GM04504 (cell line): ENCODE measurements around the gene KCNJ8.
A peak's percentile ranks its signal among the peaks of the same experiment; 100 is the strongest.
"Not testable (repeated sequence)": the region's sequence is repeated elsewhere in the genome, so short reads cannot be mapped to it uniquely, and the experiment has no call there.

Experiments
- DNase-seq: peaks from one replicate; pipeline ENCODE4 v3.0.0-alpha.2; 2012; ENCODE audit warnings: low read depth

The KCNJ8 gene

GRCh38 chr12:21774358-21775132 lies at the start of gene KCNJ8:
KCNJ8 (minus strand) TSS chr12:21774706; CDS start chr12:21773616, 1,090 bp downstream.
- DNase-seq: no peak

DNA sequence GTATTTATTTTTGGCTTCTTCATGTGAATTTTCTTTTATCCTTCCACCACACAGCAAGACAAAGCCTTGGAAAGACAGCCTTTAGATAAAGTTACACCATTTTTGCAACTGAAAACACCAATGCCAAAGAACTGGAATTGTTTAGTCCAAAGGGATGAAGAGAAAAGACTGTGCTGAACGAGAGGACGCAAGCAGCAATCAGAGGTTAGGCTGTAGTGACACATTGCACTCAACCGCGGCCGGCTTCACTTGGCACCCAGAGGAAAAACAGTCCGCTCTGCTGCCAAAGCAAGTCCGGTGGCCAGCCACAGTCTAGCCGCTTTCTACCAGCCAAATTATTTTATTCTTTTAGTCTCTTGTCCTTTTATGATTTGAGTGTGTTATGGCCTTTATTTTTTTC lies 49.1 kb upstream of the KCNJ8 start:
- DNase-seq: no peak

- DNase-seq: no peak
Observed at GRCh38 chr12:21819678-21820077, 45.2 kb upstream of the KCNJ8 start.

GRCh38 chr12:21819236-21819635 lies 44.7 kb upstream of the KCNJ8 start:
- peak; percentile 18 for DNase-seq

- DNase-seq: no peak
Observed at GRCh38 chr12:21818627-21819026, 44.1 kb upstream of the KCNJ8 start.

DNA sequence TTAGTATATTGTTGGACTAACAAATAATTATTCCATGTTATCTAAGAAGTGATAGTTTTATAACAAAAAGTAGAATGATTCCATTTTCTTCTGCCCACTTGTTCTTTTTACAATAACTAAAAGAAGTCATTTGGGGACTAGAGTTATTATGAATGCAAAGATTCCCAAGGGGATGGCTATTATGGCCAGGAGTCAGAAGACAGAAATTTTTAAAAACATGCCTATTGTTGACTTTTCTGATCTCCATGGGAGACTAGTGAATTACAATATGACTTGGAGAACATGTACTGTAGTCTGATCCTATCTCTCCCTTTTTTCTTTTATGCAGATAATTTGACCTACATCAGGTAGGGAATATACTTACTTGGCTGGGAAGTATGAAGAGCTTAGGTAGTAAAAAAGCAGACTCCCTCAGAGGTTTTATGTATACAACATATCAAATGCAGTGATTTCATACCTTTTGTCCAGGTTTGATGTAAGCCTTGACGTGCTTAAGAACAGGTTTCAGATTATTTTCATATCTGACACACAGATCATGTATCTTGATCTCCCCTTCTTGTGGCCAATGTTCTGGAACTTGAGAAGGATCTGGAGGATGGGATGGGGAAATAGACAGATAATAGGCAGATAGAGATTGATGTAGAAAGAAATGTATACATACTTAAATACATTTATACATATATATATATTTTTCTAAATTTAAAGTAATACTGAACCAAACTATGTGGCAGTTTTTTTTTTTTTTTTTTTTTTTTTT lies 41.0 kb upstream of the KCNJ8 start:
- no peak for DNase-seq

GRCh38 chr12:21814814-21815213 lies 40.3 kb upstream of the KCNJ8 start:
- DNase-seq: no peak

DNA sequence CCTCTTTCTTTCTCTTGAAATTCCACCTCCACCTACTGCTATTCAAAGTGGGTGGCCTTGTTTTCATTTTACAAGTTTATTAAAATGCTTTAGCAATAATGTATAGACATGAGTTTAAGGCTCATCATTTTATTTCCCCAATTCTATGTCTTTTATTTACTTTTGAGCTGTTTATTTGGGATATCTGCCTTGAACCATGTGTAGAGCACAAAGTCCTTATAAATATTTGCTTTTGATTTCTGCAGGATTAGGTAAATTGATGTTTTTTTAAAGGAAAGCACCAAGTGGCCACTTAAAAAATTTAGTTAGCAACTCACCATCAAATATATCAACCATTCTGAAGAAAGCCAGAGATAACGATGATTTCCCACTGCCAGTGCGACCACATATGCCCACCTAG lies 39.8 kb upstream of the KCNJ8 start:
- no peak for DNase-seq

DNA sequence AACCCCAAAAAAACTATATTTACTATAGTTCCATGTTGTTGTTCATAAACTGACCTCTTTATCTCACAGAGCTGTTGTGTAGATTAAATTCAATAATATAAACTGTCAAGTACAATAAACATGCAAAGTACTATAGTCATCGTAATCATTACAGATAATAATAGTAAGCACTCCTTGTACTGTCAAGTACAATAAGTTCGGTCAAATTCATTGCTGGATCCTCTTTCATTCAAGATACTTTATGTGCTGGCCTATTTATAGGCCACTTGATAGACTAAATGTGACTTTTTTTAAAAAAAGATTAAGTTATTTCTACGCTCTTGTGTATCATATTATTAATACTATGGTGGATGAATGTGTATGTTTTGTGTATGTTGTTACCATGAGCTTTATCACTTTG lies 39.2 kb upstream of the KCNJ8 start:
- DNase-seq: no peak

- no peak for DNase-seq
Observed at GRCh38 chr12:21813125-21813524, 38.6 kb upstream of the KCNJ8 start.

DNA sequence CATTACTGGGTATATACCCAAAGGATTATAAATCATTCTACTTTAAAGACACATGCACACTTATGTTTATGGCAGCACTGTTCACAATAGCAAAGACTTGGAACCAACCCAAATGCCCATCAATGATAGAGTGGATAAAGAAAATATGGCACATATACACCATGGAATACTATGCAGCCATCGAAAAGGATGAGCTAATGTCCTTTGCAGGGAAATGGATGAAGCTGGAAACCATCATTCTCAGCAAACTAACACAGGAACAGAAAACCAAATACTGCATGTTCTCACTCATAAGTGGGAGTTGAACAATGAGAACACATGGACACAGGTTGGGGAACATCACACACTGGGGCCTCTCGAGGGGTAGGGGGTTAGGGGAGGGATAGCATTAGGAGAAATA lies 37.8 kb upstream of the KCNJ8 start:
- not testable (repeated sequence) for DNase-seq

- DNase-seq: no peak
Observed at GRCh38 chr12:21809100-21809499, 34.6 kb upstream of the KCNJ8 start.

- no peak for DNase-seq
Observed at GRCh38 chr12:21806255-21806654, 31.7 kb upstream of the KCNJ8 start.

- DNase-seq: no peak
Observed at GRCh38 chr12:21801522-21802288, 27.2 kb upstream of the KCNJ8 start.

- no peak for DNase-seq
Observed at GRCh38 chr12:21800011-21800410, 25.5 kb upstream of the KCNJ8 start.

GRCh38 chr12:21797539-21797938 lies 23.0 kb upstream of the KCNJ8 start:
- DNase-seq: no peak

GRCh38 chr12:21795648-21796328 lies 21.3 kb upstream of the KCNJ8 start:
- no peak for DNase-seq

- DNase-seq: not testable (repeated sequence)
Observed at GRCh38 chr12:21794807-21795595, 20.5 kb upstream of the KCNJ8 start.

GRCh38 chr12:21789687-21790086 lies 15.2 kb upstream of the KCNJ8 start:
- not testable (repeated sequence) for DNase-seq

GRCh38 chr12:21788089-21788983 lies 13.8 kb upstream of the KCNJ8 start:
- no peak for DNase-seq
